Hypothalamus (tissue), 51 donors: ENCODE measurements around the gene VTI1A.

ENCODE experiments used
- DNase-seq, 51 donors: peaks; one replicate each; lab custom pipeline; 2025; lab: John Stamatoyannopoulos, UW

VTI1A gene

DNA sequence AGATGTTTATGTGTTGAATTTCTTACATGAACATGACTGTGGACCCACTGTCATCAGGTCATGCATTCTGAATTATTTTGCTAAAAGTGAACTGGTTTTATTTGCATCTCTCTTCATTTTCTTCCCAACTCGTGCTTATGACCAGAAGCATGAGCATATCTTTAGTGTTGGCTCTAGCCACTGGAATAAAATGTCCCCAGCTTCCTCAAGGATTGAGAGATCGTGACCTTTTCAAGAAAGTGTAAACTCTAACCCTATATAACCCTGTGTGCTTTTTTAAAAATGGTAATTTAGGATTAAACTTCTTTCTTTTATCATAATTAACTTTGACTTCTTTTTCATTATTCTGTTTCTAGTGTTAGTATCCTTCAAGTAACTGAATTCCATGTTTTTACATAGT is 55.5 kb downstream of the VTI1A start:
- DNase-seq, result no peak

GRCh38 chr10:112503643-112504042 is 56.6 kb downstream of the VTI1A start:
- no peak for DNase-seq

- no peak for DNase-seq
Observed at GRCh38 chr10:112507046-112507445, 60.0 kb downstream of the VTI1A start.

- no peak for DNase-seq
Observed at GRCh38 chr10:112507988-112508387, 61.0 kb downstream of the VTI1A start.

DNA sequence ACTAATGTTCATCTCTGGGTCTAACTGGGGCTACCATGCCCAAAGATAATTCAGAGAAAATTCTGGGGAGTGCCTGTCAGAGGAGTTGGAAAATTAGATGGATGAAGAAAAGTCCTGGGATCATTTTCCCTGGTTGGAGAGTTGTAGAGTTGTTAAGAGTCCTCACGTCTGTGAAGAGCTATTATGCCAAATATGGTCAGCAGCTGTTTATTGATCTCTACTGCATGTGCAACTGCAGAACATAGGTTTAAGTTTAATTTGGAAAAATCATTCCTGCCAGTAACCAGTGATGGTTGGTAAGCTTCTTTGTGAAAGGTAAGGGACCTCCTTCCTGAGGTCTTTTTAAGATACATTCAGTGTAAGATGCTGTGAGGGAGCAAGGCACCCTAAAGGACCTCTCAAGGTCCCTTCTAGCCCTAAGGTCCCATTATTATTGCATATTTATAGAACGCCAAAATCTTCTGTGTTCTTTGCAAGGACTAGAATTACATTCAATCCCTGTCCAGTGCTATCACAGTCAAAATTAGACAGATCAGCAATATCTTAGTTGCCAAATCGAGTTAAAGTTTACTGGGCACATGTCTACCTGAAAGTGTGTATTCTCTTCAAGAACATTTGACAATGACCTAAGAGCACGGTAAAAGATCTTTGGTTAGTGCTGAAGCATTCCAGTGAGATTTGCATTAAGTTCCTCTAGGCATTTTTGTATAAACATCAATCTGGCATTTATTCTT is 62.7 kb downstream of the VTI1A start:
- DNase-seq, result no peak

DNA sequence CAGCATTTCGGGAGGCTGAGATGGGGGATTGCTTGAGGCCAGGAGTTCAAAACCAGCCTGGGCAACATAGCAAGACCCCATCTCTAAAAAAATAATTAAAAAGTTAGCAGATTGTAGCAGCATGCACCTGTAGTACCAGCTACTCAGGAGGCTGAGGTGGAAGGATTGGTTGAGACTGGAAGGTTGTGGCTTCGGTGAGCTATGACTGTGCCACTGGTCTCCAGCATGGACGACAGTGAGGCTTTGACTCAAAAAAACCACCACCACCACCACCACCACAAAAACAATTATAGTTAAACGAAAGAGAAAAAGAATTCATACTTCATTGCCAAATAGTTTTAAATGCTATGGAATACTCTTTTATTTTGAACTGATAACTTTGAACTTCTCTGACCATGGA is 63.4 kb downstream of the VTI1A start:
- DNase-seq, result no peak

- DNase-seq, result no peak
Observed at GRCh38 chr10:112512294-112512693, 65.3 kb downstream of the VTI1A start.

GRCh38 chr10:112515126-112515525 is 68.1 kb downstream of the VTI1A start:
- no peak for DNase-seq

DNA sequence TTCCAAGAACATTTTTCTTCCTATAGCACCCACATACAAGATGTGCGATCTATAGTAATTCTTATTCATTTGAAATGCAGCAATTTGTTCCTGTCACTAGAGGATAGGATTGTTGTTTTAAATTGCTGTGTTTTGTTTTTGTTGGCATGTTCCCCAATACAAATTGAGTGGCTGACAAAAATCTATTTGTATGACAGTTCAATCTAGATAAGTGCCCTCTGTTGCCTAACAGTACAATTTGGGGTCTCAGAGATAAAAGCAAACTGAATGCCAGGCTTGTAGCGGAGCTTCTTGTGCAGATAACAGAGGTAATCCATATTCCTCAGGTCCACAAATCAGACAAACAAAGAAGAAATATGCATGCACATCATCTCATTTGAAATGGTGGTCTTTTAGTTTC is 68.8 kb downstream of the VTI1A start:
- DNase-seq, result no peak

DNA sequence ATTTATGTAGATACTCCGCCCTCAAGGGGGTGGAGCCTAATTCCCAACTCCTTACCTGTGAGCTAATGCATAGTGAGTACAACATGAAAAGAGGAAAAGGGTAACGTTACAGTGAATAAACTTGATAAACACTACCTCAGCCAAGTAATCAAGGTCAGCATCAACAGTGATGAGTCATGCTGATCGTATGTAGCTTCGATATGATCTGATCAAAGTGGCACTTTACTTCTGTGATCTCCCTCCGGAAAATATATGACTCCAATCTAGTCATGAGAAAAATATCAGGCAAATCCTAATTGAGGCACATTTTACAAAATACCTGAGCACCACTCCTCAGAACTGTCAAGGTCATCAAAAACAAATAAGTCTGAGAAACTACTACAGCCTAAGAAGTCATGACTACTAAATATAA is 70.4 kb downstream of the VTI1A start:
- no peak for DNase-seq

DNA sequence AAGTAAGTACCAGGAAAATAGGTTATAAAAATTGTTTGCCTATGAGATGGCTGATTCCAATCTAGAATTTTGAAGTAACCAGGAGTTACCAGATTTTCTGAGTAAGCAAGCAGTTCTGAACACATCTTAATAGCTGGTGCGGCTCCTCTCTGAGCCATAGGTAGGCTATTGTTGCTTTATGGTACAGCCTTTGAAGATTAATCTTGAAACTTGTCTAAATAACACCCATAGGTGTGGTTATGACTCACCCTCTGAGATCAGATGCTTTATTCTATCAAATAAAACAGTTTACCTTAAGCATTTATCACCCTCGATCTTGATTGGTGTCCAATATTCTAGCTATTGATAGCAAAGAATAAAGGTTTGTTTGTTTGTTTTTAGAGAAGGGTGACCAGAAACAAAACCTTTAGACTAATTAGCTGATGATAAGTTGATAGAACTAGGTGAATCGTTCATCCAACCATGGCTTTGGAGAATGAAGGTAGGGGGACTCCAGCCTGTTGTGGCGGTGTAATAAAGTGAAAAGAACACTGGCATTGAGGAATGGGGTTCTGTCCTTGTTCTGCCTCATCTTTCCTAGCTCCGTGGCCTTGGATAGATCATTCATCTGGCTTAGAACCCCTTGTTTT is 72.2 kb downstream of the VTI1A start:
- no peak for DNase-seq

GRCh38 chr10:112520914-112521313 is 73.9 kb downstream of the VTI1A start:
- DNase-seq, result no peak

GRCh38 chr10:112524641-112525040 is 77.6 kb downstream of the VTI1A start:
- DNase-seq, result no peak

DNA sequence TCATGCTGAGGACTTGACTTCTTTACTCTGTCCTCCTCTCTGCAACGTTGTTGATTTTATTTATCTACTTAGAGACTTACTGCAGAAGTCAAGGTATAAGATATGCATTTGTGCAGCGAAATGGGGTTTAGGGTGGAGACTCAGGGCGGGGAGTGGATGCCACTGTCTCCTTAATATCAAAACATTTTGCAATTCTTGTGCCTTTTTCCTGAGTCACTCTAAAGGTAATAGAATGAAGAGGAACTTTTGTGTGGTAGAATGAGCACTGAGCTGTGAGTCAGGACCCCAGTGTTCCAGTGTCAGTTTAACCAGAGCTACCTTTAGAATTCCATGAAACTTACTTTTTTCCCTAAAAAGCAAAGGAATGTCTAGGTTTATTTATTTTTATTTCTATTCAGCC is 78.2 kb downstream of the VTI1A start:
- DNase-seq, result no peak

- DNase-seq, result no peak
Observed at GRCh38 chr10:112526139-112526538, 79.1 kb downstream of the VTI1A start.

DNA sequence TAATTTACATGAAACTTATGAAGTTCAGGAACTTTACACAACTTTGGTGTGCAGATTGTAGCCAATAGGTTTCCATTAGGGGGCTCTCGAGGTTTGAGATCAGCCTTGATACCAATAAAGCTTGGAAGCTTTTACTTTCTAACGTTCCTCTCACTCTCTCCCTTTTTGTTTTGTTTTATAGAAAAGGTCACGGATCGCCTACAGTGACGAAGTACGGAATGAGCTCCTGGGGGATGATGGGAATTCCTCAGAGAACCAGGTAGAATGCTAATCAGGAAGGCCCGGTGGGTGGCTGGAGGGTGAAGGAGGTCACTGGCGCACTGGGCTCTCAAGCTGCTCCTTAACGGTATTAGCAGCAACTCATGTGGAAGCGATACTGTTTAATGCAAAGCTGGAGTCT is 79.9 kb downstream of the VTI1A start:
- peak in 2 of 51 donors; percentile 4 to 10 for DNase-seq

DNA sequence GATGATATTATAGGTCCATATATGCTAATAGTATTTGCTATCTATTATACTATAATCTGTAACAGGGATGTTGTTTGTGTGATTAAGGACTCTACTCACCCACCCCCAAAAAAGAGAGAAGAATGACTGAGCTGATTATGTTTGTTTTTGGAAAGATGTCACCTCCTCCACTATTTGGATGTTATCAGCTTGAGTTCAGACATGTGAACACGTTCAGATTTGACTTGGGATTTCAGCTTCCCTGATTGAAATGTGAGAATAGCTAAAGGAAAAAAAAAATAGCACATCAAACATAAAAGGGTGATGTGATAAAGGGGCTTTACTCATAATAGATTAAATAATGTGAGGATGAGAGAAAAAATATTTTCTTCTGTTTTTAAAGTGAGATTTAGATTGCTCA is 81.2 kb downstream of the VTI1A start:
- no peak for DNase-seq

- DNase-seq, result no peak
Observed at GRCh38 chr10:112531421-112531820, 84.4 kb downstream of the VTI1A start.

DNA sequence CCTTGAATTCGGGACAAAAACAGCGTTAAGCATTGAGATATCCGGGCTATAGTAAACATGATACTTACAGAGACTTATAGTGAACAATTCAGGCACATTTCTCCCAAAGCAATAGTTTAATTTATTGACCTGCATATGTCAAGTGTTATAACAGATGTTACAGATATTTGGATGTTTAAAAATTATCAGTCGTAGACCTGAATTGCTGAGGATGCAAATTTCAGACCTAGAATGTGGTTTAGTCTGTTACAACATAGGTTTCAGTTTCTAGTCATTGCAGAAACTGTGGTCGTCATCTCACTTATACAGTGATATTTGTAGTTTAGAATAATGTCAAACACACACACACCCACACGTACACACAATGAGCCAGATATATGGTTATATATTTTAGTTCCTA is 85.2 kb downstream of the VTI1A start:
- DNase-seq, result no peak

- DNase-seq, result no peak
Observed at GRCh38 chr10:112532956-112533355, 85.9 kb downstream of the VTI1A start.

GRCh38 chr10:112533916-112534315 is 86.9 kb downstream of the VTI1A start:
- no peak for DNase-seq

GRCh38 chr10:112535531-112535951 is 88.5 kb downstream of the VTI1A start:
- DNase-seq, result peak in 1 of 51 donors; percentile 7

GRCh38 chr10:112536663-112537062 is 89.6 kb downstream of the VTI1A start:
- DNase-seq, result no peak
